ENCODE data around the gene LRRC8E.

LRRC8E gene

DNA sequence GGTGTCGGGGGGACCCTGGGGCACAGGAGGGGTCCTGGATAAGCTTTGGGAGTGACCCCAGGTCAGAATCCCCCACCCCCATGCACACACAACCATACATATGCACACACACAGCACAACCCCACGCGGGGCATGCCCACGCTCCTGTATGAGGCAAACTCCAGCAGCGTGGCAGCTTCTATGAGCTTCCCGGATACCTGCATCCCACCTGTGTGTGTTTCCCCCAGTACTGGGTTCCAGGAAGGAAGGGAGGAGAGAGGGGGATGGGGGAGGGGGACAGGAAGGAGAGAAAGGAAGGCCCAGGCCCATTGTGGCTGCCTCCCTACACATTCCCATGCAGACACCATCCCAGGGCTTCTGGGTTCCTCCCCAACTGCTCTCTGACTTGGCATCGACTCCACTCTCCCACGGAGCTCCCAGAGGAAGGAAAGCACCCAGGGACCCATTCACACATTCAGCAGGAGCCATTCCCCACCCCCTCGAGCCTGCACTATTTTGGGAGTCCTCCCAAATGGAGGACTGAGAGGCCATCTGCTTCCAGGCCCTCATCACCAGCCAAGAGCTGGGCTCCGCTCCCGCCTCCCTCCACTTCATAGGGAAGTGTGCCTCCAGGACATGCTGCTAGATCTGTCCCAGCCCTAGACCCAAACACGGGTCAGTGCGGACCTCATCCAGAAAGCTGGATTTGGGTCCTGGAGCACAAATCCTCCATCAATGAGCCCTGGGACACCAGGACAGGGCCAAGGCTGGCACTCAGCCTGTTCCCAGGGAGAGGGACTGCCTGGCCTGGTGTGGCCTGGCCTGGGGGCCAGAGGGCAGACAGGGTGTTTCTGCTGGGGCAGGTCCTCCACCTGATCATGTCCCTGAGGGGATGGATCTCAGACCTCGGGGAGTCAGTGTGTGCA, 27.3 kb upstream of the LRRC8E start:
- TF ChIP-seq, protein P1, sequence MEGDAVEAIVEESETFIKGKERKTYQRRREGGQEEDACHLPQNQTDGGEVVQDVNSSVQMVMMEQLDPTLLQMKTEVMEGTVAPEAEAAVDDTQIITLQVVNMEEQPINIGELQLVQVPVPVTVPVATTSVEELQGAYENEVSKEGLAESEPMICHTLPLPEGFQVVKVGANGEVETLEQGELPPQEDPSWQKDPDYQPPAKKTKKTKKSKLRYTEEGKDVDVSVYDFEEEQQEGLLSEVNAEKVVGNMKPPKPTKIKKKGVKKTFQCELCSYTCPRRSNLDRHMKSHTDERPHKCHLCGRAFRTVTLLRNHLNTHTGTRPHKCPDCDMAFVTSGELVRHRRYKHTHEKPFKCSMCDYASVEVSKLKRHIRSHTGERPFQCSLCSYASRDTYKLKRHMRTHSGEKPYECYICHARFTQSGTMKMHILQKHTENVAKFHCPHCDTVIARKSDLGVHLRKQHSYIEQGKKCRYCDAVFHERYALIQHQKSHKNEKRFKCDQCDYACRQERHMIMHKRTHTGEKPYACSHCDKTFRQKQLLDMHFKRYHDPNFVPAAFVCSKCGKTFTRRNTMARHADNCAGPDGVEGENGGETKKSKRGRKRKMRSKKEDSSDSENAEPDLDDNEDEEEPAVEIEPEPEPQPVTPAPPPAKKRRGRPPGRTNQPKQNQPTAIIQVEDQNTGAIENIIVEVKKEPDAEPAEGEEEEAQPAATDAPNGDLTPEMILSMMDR (IDR thresholded peaks at IDR 0.05; ENCODE audit: borderline replicate concordance, insufficient read depth, low read depth, low read length) = no peak
- no peak overlapping the region for H3K4me3 ChIP-seq (ENCODE audit: low read depth, low read length)

DNA sequence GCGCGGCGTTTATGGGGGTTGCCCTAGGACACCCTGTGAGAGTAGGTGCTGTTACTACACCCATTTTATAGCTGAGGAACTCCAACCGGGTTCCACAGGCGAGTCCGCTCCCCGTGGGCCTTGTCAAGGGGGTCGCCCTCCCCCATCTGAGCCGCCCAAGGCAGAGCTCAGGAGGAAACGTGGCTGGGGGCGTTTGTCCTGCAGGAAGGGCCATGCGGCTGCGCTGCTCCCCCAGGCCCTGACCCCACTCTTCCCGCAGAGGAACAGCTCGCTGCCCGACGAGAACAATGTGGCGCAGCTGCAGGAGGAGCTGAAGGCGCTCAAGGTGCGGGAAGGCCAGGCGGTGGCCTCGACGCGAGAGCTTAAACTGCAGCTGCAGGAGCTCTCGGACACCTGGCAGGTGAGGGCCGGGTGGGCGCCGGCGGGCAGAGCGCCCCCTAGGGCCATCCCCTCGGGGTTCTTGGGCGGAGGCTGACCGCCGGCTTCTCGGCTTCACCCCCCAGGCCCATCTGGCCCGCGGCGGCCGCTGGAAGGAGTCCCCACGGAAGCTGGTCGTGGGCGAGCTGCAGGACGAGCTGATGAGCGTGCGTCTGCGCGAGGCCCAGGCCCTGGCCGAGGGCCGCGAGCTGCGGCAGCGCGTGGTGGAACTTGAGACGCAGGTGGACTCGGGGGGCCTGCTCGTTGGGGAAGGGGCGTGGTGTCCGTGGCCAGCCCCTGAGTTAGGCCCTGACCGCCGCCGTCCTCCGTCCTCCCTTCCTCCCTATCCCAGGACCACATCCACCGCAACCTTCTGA, 26.5 kb upstream of the LRRC8E start:
- TF ChIP-seq, protein P1 (IDR thresholded peaks at IDR 0.05; ENCODE audit: borderline replicate concordance, insufficient read depth, low read depth, low read length) = peak; percentile 30; the same call in 1 of the 2 replicates
- H3K4me3 ChIP-seq (ENCODE audit: low read depth, low read length) = peak overlapping the region; percentile 21

DNA sequence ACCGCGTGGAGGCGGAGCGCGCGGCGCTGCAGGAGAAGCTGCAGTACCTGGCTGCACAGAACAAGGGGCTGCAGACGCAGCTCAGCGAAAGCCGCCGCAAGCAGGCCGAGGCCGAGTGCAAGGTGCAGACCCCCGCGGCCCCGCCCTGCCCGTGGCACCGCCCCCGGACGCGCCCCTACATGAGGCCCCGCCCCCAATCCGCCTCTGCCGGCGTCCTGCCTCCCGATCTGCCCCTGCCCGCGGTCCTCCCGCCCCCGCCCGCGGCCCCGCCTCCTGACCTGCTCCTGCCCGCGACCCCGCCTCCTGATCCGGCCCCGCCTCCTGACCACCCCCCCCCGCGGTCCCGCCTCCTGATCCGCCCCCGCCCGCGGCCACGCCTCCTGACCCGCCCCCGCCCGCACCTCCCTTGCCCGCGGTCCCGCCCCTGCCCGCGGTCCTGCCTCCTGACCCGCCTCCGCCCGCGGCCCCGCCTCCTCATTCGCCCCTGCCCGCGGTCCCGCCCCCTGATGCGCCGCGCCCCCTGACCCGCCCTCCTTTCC, 25.8 kb upstream of the LRRC8E start:
- H3K4me3 ChIP-seq (ENCODE audit: low read depth, low read length) = peak overlapping the region; percentile 21
- TF ChIP-seq, protein P1 (IDR thresholded peaks at IDR 0.05; ENCODE audit: borderline replicate concordance, insufficient read depth, low read depth, low read length) = no peak

DNA sequence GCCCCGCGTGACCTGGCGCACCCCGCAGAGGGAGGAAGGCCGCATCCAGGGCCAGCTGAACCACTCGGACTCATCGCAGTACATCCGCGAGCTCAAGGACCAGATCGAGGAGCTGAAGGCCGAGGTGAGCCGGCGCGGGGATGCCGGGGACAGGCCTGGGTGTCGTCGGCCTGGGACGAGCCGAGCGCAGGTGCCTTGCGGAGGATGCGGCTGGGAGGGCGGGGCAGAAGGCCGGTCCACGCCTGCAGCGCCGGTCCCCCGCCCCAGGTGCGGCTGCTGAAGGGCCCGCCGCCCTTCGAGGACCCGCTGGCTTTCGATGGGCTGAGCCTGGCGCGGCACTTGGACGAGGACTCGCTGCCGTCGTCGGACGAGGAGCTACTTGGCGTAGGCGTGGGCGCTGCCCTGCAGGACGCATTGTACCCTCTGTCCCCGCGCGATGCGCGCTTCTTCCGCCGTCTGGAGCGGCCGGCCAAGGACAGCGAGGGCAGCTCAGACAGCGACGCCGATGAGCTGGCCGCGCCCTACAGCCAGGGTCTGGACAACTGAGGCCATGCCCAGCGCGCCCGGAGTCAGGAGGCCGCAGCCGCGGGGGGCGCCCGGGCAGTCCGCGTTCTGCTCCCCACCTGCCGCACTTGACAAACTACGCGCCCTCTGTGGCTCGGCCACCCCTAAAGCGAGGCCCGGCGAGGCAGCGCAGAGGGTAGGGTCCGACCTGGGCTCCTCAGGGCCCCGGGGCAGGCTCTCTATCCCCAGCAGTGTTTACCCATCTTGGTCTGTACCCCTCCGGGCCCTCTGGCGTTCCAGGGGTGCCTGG, 24.9 kb upstream of the LRRC8E start:
- no peak overlapping the region for H3K4me3 ChIP-seq (ENCODE audit: low read depth, low read length)
- TF ChIP-seq, protein P1 (IDR thresholded peaks at IDR 0.05; ENCODE audit: borderline replicate concordance, insufficient read depth, low read depth, low read length) = no peak

DNA sequence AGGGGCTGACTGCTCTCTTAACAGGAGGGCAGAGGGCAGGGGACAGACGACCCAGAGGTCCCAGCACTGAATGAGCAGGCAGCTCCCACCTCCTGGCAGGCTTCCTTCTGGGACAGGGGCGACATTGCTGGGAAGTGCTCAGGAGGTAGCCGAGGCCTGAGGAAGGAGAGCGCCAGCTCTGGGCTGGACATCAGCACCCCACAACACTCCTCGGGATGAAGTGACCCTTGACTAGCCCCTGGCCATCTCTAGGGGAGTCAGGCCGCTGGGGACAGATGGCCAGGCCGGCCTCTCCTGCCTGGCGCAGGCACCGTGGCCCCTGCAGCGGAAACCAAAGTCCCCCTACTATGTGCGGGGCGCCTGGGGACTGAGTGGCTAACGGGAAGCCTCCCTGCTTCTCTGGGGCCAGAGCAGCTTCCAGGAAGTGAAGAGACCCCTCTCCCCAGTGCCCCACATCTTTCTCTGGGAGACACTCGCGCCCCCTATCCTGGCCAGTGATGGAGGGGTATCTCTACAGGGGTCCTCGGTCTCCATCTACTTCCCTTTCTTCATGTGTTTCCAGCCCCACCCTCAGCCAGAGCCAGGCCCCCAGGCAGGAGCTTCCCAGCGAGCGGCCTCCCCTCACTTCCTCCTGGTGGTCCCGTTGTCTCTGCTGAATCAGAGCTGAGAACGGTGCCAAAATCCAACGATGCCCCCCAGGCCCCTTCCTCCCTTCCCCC, 24.2 kb upstream of the LRRC8E start:
- no peak overlapping the region for H3K4me3 ChIP-seq (ENCODE audit: low read depth, low read length)
- TF ChIP-seq, protein P1 (IDR thresholded peaks at IDR 0.05; ENCODE audit: borderline replicate concordance, insufficient read depth, low read depth, low read length) = no peak

DNA sequence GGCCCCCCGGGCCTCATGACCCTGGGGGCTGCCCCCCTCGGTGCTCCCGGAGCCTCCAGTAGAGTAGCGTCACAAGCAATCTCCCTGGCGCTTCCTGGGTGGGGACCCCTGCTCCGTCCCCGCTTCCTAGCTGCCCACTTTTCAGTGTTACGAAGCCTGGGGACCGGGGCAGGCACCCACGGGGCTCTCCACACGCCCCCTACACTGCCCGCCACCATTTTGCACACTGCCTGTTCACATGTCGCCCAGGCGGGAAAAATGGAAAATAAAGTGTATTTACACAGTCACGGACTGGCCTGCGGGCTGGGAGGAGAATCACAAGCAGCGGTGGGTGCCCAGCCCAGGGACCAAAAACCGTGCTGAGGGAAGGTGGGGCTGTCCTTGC, 23.6 kb upstream of the LRRC8E start:
- TF ChIP-seq, protein P1 (IDR thresholded peaks at IDR 0.05; ENCODE audit: borderline replicate concordance, insufficient read depth, low read depth, low read length) = no peak
- no peak overlapping the region for H3K4me3 ChIP-seq (ENCODE audit: low read depth, low read length)
